HepG2 (cell line): ENCODE measurements around the gene ZDHHC7. TPM values are rescaled to one million over a fixed set of nuclear protein-coding genes. Genes with fewer than 3 reads are reported as not detected.
A peak's percentile ranks its signal among the peaks of the same experiment; 100 is the strongest.

Experiments used
- CEBPZ ChIP-seq: IDR thresholded peaks from 2 replicates; pipeline ENCODE4 v1.6.1; 2012; ENCODE audit warnings: low read length, improper control_type of control experiment
- ETV5 ChIP-seq: IDR thresholded peaks from 2 replicates; pipeline ENCODE4 v1.6.1; 2018; ENCODE audit warnings: missing biosample characterization, missing genetic modification reagents, inconsistent platforms, borderline replicate concordance
- GABPB1 ChIP-seq: IDR thresholded peaks from 2 replicates; pipeline ENCODE4 v1.6.1; 2016; ENCODE audit warnings: mild to moderate bottlenecking, missing genetic modification reagents, moderate library complexity, missing compliant biosample characterization
- GMEB2 ChIP-seq: IDR thresholded peaks from 2 replicates; pipeline ENCODE4 v1.6.1; 2016; ENCODE audit warnings: missing biosample characterization, missing genetic modification reagents, low read depth
- HIC2 ChIP-seq: sonication (generic); formaldehyde crosslinking; IDR thresholded peaks from 2 replicates; pipeline ENCODE4 v1.9.0; 2022; ENCODE audit warnings: low read depth, missing genetic modification reagents
- KDM3A ChIP-seq: IDR thresholded peaks from 2 replicates; pipeline ENCODE4 v1.6.1; 2018; ENCODE audit warnings: low read depth, missing compliant biosample characterization
- MAZ ChIP-seq, 2 experiments: sonication (generic) in 1 of 2; formaldehyde crosslinking in 1 of 2; IDR thresholded peaks; 2 replicates each; pipeline versions ENCODE4 v1.5.0 to v1.6.1; 2012 to 2020; ENCODE audit warnings: low read depth in 2 of 2, mild to moderate bottlenecking in 2 of 2, borderline replicate concordance in 1 of 2, improper control_type of control experiment in 1 of 2, low read length in 1 of 2, missing genetic modification reagents in 1 of 2, moderate library complexity in 1 of 2
- MYC ChIP-seq: sonication (generic); formaldehyde crosslinking; IDR thresholded peaks from 2 replicates; pipeline ENCODE4 v1.9.0; 2021; ENCODE audit warnings: missing genetic modification reagents, borderline replicate concordance
- SP1 ChIP-seq, 2 experiments: fragments of 450-650 bp in 1 of 2; sonication (generic) in 1 of 2; formaldehyde crosslinking in 1 of 2; IDR thresholded peaks; 2 replicates each; pipeline versions ENCODE4 v1.4.0 to v1.6.1; 2016 to 2020; ENCODE audit warnings: missing genetic modification reagents in 1 of 2
- ZNF33B ChIP-seq: sonication (generic); formaldehyde crosslinking; IDR thresholded peaks from 2 replicates; pipeline ENCODE4 v1.5.1; 2020; ENCODE audit warnings: mild to moderate bottlenecking, missing genetic modification reagents
- ZNF710 ChIP-seq: sonication (generic); formaldehyde crosslinking; IDR thresholded peaks from 2 replicates; pipeline ENCODE4 v1.5.0; 2020; ENCODE audit warnings: mild to moderate bottlenecking, missing genetic modification reagents, borderline replicate concordance
- ZNF792 ChIP-seq: IDR thresholded peaks from 2 replicates; pipeline ENCODE4 v1.6.1; 2016
- polyA plus RNA-seq, 8 experiments: library from polyadenylated mRNA; depleted of rRNA in 3 of 8; stranded (reverse) in 7 of 8; unstranded in 1 of 8; fragments of >200 nt; fragmentation: Illumina TruSeq in 4 of 8; extraction: Trizol in 4 of 8; gene quantifications; 2 replicates each; pipeline versions ENCODE4 v1.2.1 to v1.2.3, GENCODE V29; 2011 to 2016; ENCODE audit warnings: low read depth in 4 of 8, missing spikeins in 1 of 8, mixed read lengths in 1 of 8; ENCODE audit not compliant: insufficient read depth in 1 of 8
- total RNA-seq, 5 experiments: library from RNA; depleted of rRNA; stranded (reverse); fragments of >200 nt; fragmentation: Illumina TruSeq; extraction: Trizol; gene quantifications; 2 replicates each; pipeline ENCODE4 v1.2.3, GENCODE V29; 2016; ENCODE audit warnings: low read depth in 1 of 5

Gene ZDHHC7
- total and polyA plus RNA-seq, 2 of the 13 experiments (the other 11 are each of a cell fraction or from before 2014, with no cell fraction given), result 46.8 to 67.6 TPM

- TF ChIP-seq GMEB2 (CRISPR knock-in tag) (no peak), MYC (CRISPR knock-in tag) (no peak; the same call in 1 of the 2 replicates), CEBPZ (no peak), HIC2 (0 out of 2 replicates have a peak, but pooled peaks have one; percentile 20), KDM3A (CRISPR knock-in tag) (no peak), ZNF792 (CRISPR knock-in tag) (no peak), GABPB1 (peak; percentile 47; the same call in 1 of the 2 replicates), ETV5 (CRISPR knock-in tag) (peak; percentile 63; the same call in 1 of the 2 replicates), ZNF33B (CRISPR knock-in tag) (no peak), ZNF710 (CRISPR knock-in tag) (no peak), SP1 (IDR thresholded peaks at IDR 0.05) (no peak), SP1 (CRISPR knock-in tag; IDR thresholded peaks at IDR 0.05) (no peak), MAZ (IDR thresholded peaks at IDR 0.05; ENCODE audit: borderline replicate concordance, low read depth, low read length) (no peak), MAZ (CRISPR knock-in tag; IDR thresholded peaks at IDR 0.05; ENCODE audit: low read depth) (no peak)
Measured at GRCh38 chr16:85046931-85047866, 35.9 kb upstream of the ZDHHC7 start (continued).
